Esophagus muscularis mucosa (tissue), 4 donors: ENCODE measurements around the gene LSS.
A peak's percentile ranks its signal among the peaks of the same experiment; 100 is the strongest.
"Not testable (repeated sequence)": the region's sequence is repeated elsewhere in the genome, so short reads cannot be mapped to it uniquely, and the experiment has no call there.

Experiments
- CTCF ChIP-seq, 3 experiments: fragments of 200-600 bp in 2 of 3; fragments of 450-650 bp in 1 of 3; sonication (generic) in 2 of 3; IDR thresholded peaks; one replicate each; pipeline ENCODE4 v1.5.1; 2017 to 2019; ENCODE audit warnings: antibody characterized with exemption in 3 of 3, mild to moderate bottlenecking in 2 of 3, moderate library complexity in 1 of 3
- EP300 ChIP-seq: sonication (generic); formaldehyde crosslinking; IDR thresholded peaks from one replicate; pipeline ENCODE4 v1.6.1; 2017; ENCODE audit warnings: antibody characterized with exemption
- POLR2A ChIP-seq: fragments of 450-650 bp; IDR thresholded peaks from one replicate; pipeline ENCODE4 v1.6.1; 2017; ENCODE audit warnings: antibody characterized with exemption, moderate library complexity, mild to moderate bottlenecking, low read depth

- peak in 2 of 3 experiments; percentile 20 to 49 for TF ChIP-seq CTCF (IDR thresholded peaks at IDR 0.05)
- not testable (repeated sequence) for TF ChIP-seq POLR2A, EP300
Observed at GRCh38 chr21:46147429-46147828, 81.1 kb downstream of the LSS start.
